ENCODE measurements around the gene NKAIN2.
A peak's percentile ranks its signal among the peaks of the same experiment; 100 is the strongest.

DNA sequence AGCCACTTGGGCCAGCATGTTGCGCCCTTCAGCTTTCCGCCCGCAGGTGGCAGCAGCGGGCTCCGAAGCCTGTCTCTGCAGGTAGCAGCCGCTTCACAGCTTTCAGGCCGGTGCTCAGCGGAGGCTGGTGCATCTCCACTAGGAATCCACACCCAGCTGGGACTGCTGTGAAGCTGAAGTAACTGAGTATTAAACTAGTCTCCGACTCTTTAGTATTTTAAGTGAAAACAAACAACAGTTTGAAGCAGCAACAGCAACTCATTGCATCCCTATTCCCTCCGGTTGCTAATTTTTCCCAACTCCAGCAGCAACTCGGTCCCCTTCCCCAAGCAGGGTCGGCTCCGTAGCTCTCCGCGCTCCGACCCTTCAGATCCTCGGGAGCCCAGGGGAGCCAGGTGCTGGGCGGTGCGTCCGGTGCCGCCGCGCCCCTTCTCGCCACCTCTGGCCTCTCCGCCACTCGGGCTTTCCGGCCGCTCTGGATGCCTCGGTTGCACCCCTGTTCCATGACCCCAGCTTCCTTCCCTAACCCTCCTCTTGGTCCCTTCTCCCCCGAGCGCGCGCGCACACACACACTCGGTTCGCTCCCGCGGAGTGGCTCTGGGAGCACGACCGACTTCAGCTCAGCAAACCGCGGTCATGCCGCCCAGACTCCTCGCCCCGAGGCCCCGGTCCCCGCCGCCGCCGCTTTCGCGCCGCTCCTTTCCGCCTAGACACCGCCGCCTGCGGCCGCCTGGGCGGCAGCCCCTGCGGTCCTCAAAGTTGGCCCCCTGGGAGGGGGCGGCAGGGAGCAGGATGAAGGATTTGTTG, 765 bp upstream of the NKAIN2 start:
- TF ChIP-seq, protein P1, sequence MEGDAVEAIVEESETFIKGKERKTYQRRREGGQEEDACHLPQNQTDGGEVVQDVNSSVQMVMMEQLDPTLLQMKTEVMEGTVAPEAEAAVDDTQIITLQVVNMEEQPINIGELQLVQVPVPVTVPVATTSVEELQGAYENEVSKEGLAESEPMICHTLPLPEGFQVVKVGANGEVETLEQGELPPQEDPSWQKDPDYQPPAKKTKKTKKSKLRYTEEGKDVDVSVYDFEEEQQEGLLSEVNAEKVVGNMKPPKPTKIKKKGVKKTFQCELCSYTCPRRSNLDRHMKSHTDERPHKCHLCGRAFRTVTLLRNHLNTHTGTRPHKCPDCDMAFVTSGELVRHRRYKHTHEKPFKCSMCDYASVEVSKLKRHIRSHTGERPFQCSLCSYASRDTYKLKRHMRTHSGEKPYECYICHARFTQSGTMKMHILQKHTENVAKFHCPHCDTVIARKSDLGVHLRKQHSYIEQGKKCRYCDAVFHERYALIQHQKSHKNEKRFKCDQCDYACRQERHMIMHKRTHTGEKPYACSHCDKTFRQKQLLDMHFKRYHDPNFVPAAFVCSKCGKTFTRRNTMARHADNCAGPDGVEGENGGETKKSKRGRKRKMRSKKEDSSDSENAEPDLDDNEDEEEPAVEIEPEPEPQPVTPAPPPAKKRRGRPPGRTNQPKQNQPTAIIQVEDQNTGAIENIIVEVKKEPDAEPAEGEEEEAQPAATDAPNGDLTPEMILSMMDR (IDR thresholded peaks at IDR 0.05) = peak; percentile 96
- no peak for TF ChIP-seq ZFX (IDR thresholded peaks at IDR 0.05; ENCODE audit: borderline replicate concordance)

All from 22Rv1 (cell line).